SK-N-SH (cell line): ENCODE data around the gene PNLDC1. TPM values are rescaled to one million over a fixed set of nuclear protein-coding genes. Genes with fewer than 3 reads are reported as not detected.

ENCODE experiments used
- CTCF ChIA-PET: fragments of 300-600, 350-600 bp; formaldehyde crosslinking; extraction: SDS; loops from one replicate; lab custom pipeline; 2021; lab: Yijun Ruan, JAX
- POLR2A ChIA-PET: fragments of 350-600 bp; sonication (Branson Sonifier 250); formaldehyde crosslinking; extraction: SDS; loops from one replicate; lab custom pipeline; 2020; ENCODE audit warnings: antibody characterized with exemption, inconsistent platforms; lab: Yijun Ruan, JAX
- DNase-seq: peaks from one replicate; pipeline ENCODE4 v3.0.0; 2012
- H2AFZ ChIP-seq: fragments of 200-600 bp; sonication (generic); 2 replicates; pipeline ENCODE4 v1.8.1; 2016; ENCODE audit warnings: antibody characterized with exemption, mild to moderate bottlenecking, low read depth
- H3F3A ChIP-seq: fragments of 200-600 bp; sonication (generic); replicated peaks from 2 replicates; pipeline ENCODE3; 2016; ENCODE audit warnings: antibody characterized with exemption, mild to moderate bottlenecking; ENCODE audit not compliant: insufficient read depth
- H3K27ac ChIP-seq, 2 experiments: fragments of 200-500 bp in 1 of 2; fragments of 200-600 bp in 1 of 2; sonication (Bioruptor generic) in 1 of 2; sonication (generic), shearing (Covaris generic) in 1 of 2; 2 replicates each; pipeline versions ENCODE4 v1.5.1 to v1.6.1; 2014 to 2016; ENCODE audit warnings: low read depth in 2 of 2, inconsistent platforms in 1 of 2, low read length in 1 of 2, mild to moderate bottlenecking in 1 of 2, mixed read lengths in 1 of 2
- H3K27me3 ChIP-seq: fragments of 200-600 bp; sonication (generic), shearing (Covaris generic); 2 replicates; pipeline ENCODE4 v1.6.1; 2016; ENCODE audit warnings: mixed run types; ENCODE audit not compliant: insufficient read depth
- H3K36me3 ChIP-seq, 2 experiments: fragments of 200-500 bp in 1 of 2; fragments of 200-600 bp in 1 of 2; sonication (Bioruptor generic) in 1 of 2; sonication (generic) in 1 of 2; replicated peaks in 1 of 2; 2 replicates each; pipeline versions ENCODE3 to v1.5.1; 2014 to 2016; ENCODE audit warnings: low read length in 1 of 2, mild to moderate bottlenecking in 1 of 2; ENCODE audit not compliant: insufficient read depth in 2 of 2, control insufficient read depth in 1 of 2
- H3K4me1 ChIP-seq, 2 experiments: fragments of 200-500 bp in 1 of 2; fragments of 200-600 bp in 1 of 2; sonication (Bioruptor generic) in 1 of 2; sonication (generic), shearing (Covaris generic) in 1 of 2; 2 replicates each; pipeline versions ENCODE4 v1.5.1 to v1.6.1; 2014 to 2016; ENCODE audit warnings: low read depth in 1 of 2, low read length in 1 of 2, mixed run types in 1 of 2; ENCODE audit not compliant: insufficient read depth in 2 of 2, control insufficient read depth in 1 of 2
- H3K4me2 ChIP-seq: fragments of 200-600 bp; sonication (generic), shearing (Covaris generic); 2 replicates; pipeline ENCODE4 v1.6.1; 2017; ENCODE audit warnings: mixed run types
- H3K4me3 ChIP-seq, 2 experiments: fragments of 200-500 bp in 1 of 2; fragments of 200-600 bp in 1 of 2; sonication (Bioruptor generic) in 1 of 2; sonication (generic), shearing (Covaris generic) in 1 of 2; 2 replicates each; pipeline versions ENCODE4 v1.5.1 to v1.8.1; 2014 to 2016; ENCODE audit warnings: low read depth in 2 of 2, inconsistent platforms in 1 of 2, low read length in 1 of 2, mild to moderate bottlenecking in 1 of 2, mixed read lengths in 1 of 2, moderate library complexity in 1 of 2
- H3K79me2 ChIP-seq: fragments of 200-600 bp; sonication (generic); 2 replicates; pipeline ENCODE4 v1.8.1; 2017; ENCODE audit warnings: mild to moderate bottlenecking; ENCODE audit not compliant: insufficient read depth
- H3K9ac ChIP-seq: fragments of 200-600 bp; sonication (generic); 2 replicates; pipeline ENCODE4 v1.6.1; 2017; ENCODE audit warnings: mixed run types
- H3K9me2 ChIP-seq: fragments of 200-600 bp; sonication (generic); 2 replicates; pipeline ENCODE4 v1.6.1; 2017; ENCODE audit warnings: mixed run types
- H3K9me3 ChIP-seq: fragments of 200-600 bp; sonication (generic); 2 replicates; pipeline ENCODE4 v1.6.1; 2017; ENCODE audit warnings: mixed run types, mild to moderate bottlenecking, moderate library complexity
- H4K20me1 ChIP-seq: fragments of 200-600 bp; sonication (generic); 2 replicates; pipeline ENCODE4 v1.6.1; 2017; ENCODE audit warnings: mild to moderate bottlenecking, mixed run types; ENCODE audit not compliant: insufficient read depth
- CHD2 ChIP-seq: fragments of 150-350 bp; IDR thresholded peaks from 2 replicates; pipeline ENCODE4 v1.6.1; 2018; ENCODE audit warnings: low read length; ENCODE audit not compliant: partially characterized antibody
- ELF1 ChIP-seq: IDR thresholded peaks from 2 replicates; pipeline ENCODE4 v1.4.0; 2012
- EZH2phosphoT487 ChIP-seq: fragments of 200-600 bp; sonication (generic); IDR thresholded peaks from 2 replicates; pipeline ENCODE4 v1.6.1; 2017; ENCODE audit warnings: low read depth, mixed run types, mild to moderate bottlenecking, antibody characterized with exemption, moderate library complexity, borderline replicate concordance
- FOXJ3 ChIP-seq: sonication (generic); formaldehyde crosslinking; IDR thresholded peaks from 2 replicates; pipeline ENCODE4 v1.5.1; 2020; ENCODE audit warnings: mild to moderate bottlenecking, missing genetic modification reagents
- FOXM1 ChIP-seq: IDR thresholded peaks from 2 replicates; pipeline ENCODE4 v1.4.0; 2012; ENCODE audit warnings: low read depth, mild to moderate bottlenecking
- IRF3 ChIP-seq: fragments of 150-350 bp; IDR thresholded peaks from 2 replicates; pipeline ENCODE4 v1.6.1; 2016; ENCODE audit warnings: mild to moderate bottlenecking, low read depth, low read length
- JUND ChIP-seq: IDR thresholded peaks from 2 replicates; pipeline ENCODE4 v1.4.0; 2012
- MAX ChIP-seq: IDR thresholded peaks from 2 replicates; pipeline ENCODE4 v1.4.0; 2012; ENCODE audit warnings: low read depth
- MEF2A ChIP-seq: IDR thresholded peaks from 2 replicates; pipeline ENCODE4 v1.4.0; 2012; ENCODE audit warnings: low read depth, borderline replicate concordance
- NFIC ChIP-seq: IDR thresholded peaks from 2 replicates; pipeline ENCODE4 v1.4.0; 2012; ENCODE audit warnings: borderline replicate concordance
- NRF1 ChIP-seq: IDR thresholded peaks from 2 replicates; pipeline ENCODE4 v1.6.1; 2012; ENCODE audit warnings: low read depth, mild to moderate bottlenecking, low read length
- PBX3 ChIP-seq: IDR thresholded peaks from 2 replicates; pipeline ENCODE4; 2012
- REST ChIP-seq: IDR thresholded peaks from 2 replicates; pipeline ENCODE4 v1.6.1; 2012; ENCODE audit warnings: mild to moderate bottlenecking, low read depth, low read length, moderate library complexity
- RFX5 ChIP-seq: IDR thresholded peaks from 2 replicates; pipeline ENCODE4 v1.6.1; 2012; ENCODE audit warnings: mild to moderate bottlenecking, improper control_type of control experiment, low read length
- SMC3 ChIP-seq: IDR thresholded peaks from 2 replicates; pipeline ENCODE4 v1.6.1; 2012; ENCODE audit warnings: low read depth, low read length, improper control_type of control experiment
- TAF1 ChIP-seq: IDR thresholded peaks from 2 replicates; pipeline ENCODE4 v1.6.1; 2012; ENCODE audit warnings: low read depth, mild to moderate bottlenecking, low read length, moderate library complexity, borderline replicate concordance
- TEAD4 ChIP-seq: IDR thresholded peaks from 2 replicates; pipeline ENCODE4 v1.4.0; 2012; ENCODE audit warnings: mild to moderate bottlenecking, borderline replicate concordance; ENCODE audit not compliant: insufficient read depth
- USF1 ChIP-seq: IDR thresholded peaks from 2 replicates; pipeline ENCODE4 v1.4.0; 2012; ENCODE audit warnings: low read depth, borderline replicate concordance
- YY1 ChIP-seq: IDR thresholded peaks from 2 replicates; pipeline ENCODE4 v1.4.0; 2012; ENCODE audit warnings: low read depth, mild to moderate bottlenecking
- WGBS: methylation state at CpG from one replicate; pipeline ENCODE4 v1.1.6; 2017; ENCODE audit warnings: low lambda C conversion rate; 5-methylcytosine and 5-hydroxymethylcytosine counted together
- polyA plus RNA-seq, 3 experiments: library from polyadenylated mRNA; depleted of rRNA; stranded (reverse); fragments of >200 nt; gene quantifications; 2 replicates each; pipeline ENCODE4 v1.2.3, GENCODE V29; 2012

Gene PNLDC1
- polyA plus RNA-seq (2012; rRNA removed) = not detected in 2 replicates
- 0.01 TPM in 1 of 2 replicates, not detected in the other for polyA plus RNA-seq (2012; cell fraction: cytosol; rRNA removed)
- 0.11 and 0.12 TPM in 2 replicates for polyA plus RNA-seq (2012; cell fraction: nucleus; rRNA removed)

- Histone ChIP-seq H3K9ac (no peak within 1 kb of the TSS), H3K9me2 (no peaks in the 10 kb centered on the region), H3K79me2 (peaks cover 14% of the 10 kb centered on the region; the same call in 1 of the 2 replicates), H3K4me3 (no peak within 1 kb of the TSS), H3K27ac (no peak within 1 kb of the TSS), H3K4me2 (no peak within 1 kb of the TSS), H4K20me1 (no peaks in the 10 kb centered on the region), H3K36me3 (peaks cover 24 to 25% of the 10 kb centered on the region in 2 experiments), H3K4me1 (no peaks in the 10 kb centered on the region), H3K9me3 (no peaks in the 10 kb centered on the region), H2AFZ (no peak within 1 kb of the TSS), H3F3A (peaks cover 8% of the 10 kb centered on the region), H3K27me3 (no peaks in the 10 kb centered on the region)
- ChIA-PET CTCF (no interaction called here), POLR2A (no interaction called here)
- WGBS = 96% methylated on average over 33 of the region's 50 CpGs
- DNase-seq = no peak
- no peak for TF ChIP-seq FOXM1
- TF ChIP-seq SMC3 = no peak
- no peak for TF ChIP-seq EZH2phosphoT487
- no peak for TF ChIP-seq FOXJ3 (CRISPR knock-in tag)
- no peak for TF ChIP-seq TAF1
- no peak for TF ChIP-seq PBX3
- no peak for TF ChIP-seq IRF3
- TF ChIP-seq NRF1 = no peak
Measured at GRCh38 chr6:159800141-159800865, at the start of gene PNLDC1. PNLDC1 (plus strand) TSS chr6:159800276; CDS start chr6:159800308, 32 bp downstream.

- Histone ChIP-seq H3K27me3 (no peaks in the 10 kb centered on the region), H3K27ac (no peak overlapping the region), H3K36me3 (peaks cover 92 to 97% of the 10 kb centered on the region in 2 experiments), H3K4me1 (no peaks in the 10 kb centered on the region), H3K4me2 (no peak overlapping the region), H4K20me1 (no peaks in the 10 kb centered on the region), H3K9ac (no peak overlapping the region), H3F3A (peaks cover 30% of the 10 kb centered on the region), H2AFZ (no peak overlapping the region), H3K9me3 (no peaks in the 10 kb centered on the region), H3K79me2 (peaks cover 71% of the 10 kb centered on the region), H3K9me2 (no peaks in the 10 kb centered on the region), H3K4me3 (no peak overlapping the region)
- DNase-seq = no peak
- POLR2A ChIA-PET = no interaction called here
- CTCF ChIA-PET = interaction anchor here (0.8 kb wide), 1 partner anchor 9 kb away, joined by 3 read pairs; no protein-coding TSS in a partner anchor
- WGBS = 98% methylated on average over 3 of the region's 3 CpGs
- TF ChIP-seq MEF2A (no peak), EZH2phosphoT487 (no peak), JUND (no peak), PBX3 (no peak), RFX5 (no peak), NFIC (no peak), YY1 (no peak), TEAD4 (no peak), USF1 (no peak), ELF1 (no peak), CHD2 (no peak), REST (no peak), MAX (no peak)
Measured at GRCh38 chr6:159751448-159751847, 48.6 kb upstream of the PNLDC1 start.
